H1 (cell line): ENCODE results near the gene CDKN1A. TPM values are rescaled to one million over a fixed set of nuclear protein-coding genes. Genes with fewer than 3 reads are reported as not detected.

Source experiments
- CTCF ChIA-PET: fragments of 300-600 bp; sonication (Branson Sonifier 250); formaldehyde crosslinking; loops from one replicate; lab custom pipeline; 2021; ENCODE audit not compliant: partially characterized antibody; lab: Charles Lee
- POLR2A ChIA-PET: fragments of 300-600 bp; sonication (Branson Sonifier 250); formaldehyde crosslinking; loops from one replicate; lab custom pipeline; 2021; ENCODE audit warnings: inconsistent platforms; ENCODE audit not compliant: partially characterized antibody; lab: Charles Lee
- DNase-seq, 2 experiments: peaks; one replicate each; pipeline versions ENCODE4 v3.0.0 to v3.0.0-alpha.2; 2010 to 2022; ENCODE audit warnings: low spot score in 2 of 2, low read depth in 1 of 2, mixed read lengths in 1 of 2
- FAIRE-seq: peaks from 2 replicates; lab custom pipeline; 2011; peaks lifted over from hg19 to GRCh38; lab: Jason Lieb, UNC
- H2AFZ ChIP-seq: 2 replicates; pipeline ENCODE4 v1.8.1; 2012; ENCODE audit warnings: low read length, inconsistent platforms
- H2AK5ac ChIP-seq: 2 replicates; pipeline ENCODE4 v1.6.1; 2013; ENCODE audit warnings: low read depth, low read length
- H2BK120ac ChIP-seq: replicated peaks from 2 replicates; pipeline ENCODE3; 2013; ENCODE audit warnings: low read depth, low read length, inconsistent platforms
- H2BK12ac ChIP-seq: 2 replicates; pipeline ENCODE4 v1.6.1; 2013; ENCODE audit warnings: low read depth, low read length
- H2BK15ac ChIP-seq: 2 replicates; pipeline ENCODE4 v1.6.1; 2013; ENCODE audit warnings: low read length
- H2BK20ac ChIP-seq: 2 replicates; pipeline ENCODE4 v1.6.1; 2013; ENCODE audit warnings: low read length
- H2BK5ac ChIP-seq: 2 replicates; pipeline ENCODE4 v1.6.1; 2013; ENCODE audit warnings: low read depth, low read length
- H3K14ac ChIP-seq: 2 replicates; pipeline ENCODE4 v1.6.1; 2013; ENCODE audit warnings: inconsistent platforms; ENCODE audit not compliant: insufficient read length
- H3K18ac ChIP-seq: 2 replicates; pipeline ENCODE4 v1.6.1; 2013; ENCODE audit warnings: low read length; ENCODE audit errors: extremely low read depth
- H3K23ac ChIP-seq: 2 replicates; pipeline ENCODE4 v1.6.1; 2013; ENCODE audit warnings: inconsistent platforms; ENCODE audit not compliant: insufficient read length
- H3K23me2 ChIP-seq: 2 replicates; pipeline ENCODE4 v1.6.1; 2013; ENCODE audit warnings: low read depth, low read length
- H3K27ac ChIP-seq: 2 replicates; pipeline ENCODE4 v1.6.1; 2011; ENCODE audit warnings: low read depth, low read length, inconsistent platforms
- H3K27me3 ChIP-seq, 4 experiments: replicated peaks in 1 of 4; 1 replicate in 1 of 4; 2 replicates in 3 of 4; pipeline versions ENCODE4 v1.6.1 to v1.8.1; 2011 to 2013; ENCODE audit warnings: low read length in 3 of 4, mild to moderate bottlenecking in 3 of 4, inconsistent platforms in 2 of 4, mixed read lengths in 2 of 4, moderate library complexity in 1 of 4; ENCODE audit not compliant: control insufficient read depth in 3 of 4, insufficient read depth in 3 of 4; ENCODE audit errors: extremely low read depth in 1 of 4
- H3K36me3 ChIP-seq, 4 experiments: 2 replicates each; pipeline versions ENCODE4 v1.6.1 to v1.8.1; 2011 to 2013; ENCODE audit warnings: mild to moderate bottlenecking in 4 of 4, low read length in 3 of 4, moderate library complexity in 2 of 4, control low read depth in 1 of 4, inconsistent platforms in 1 of 4; ENCODE audit not compliant: insufficient read depth in 4 of 4, control insufficient read depth in 2 of 4
- H3K4ac ChIP-seq: replicated peaks from 2 replicates; pipeline ENCODE3; 2013; ENCODE audit warnings: low read length, low read depth, mixed read lengths, inconsistent platforms; ENCODE audit not compliant: insufficient read length
- H3K4me1 ChIP-seq, 4 experiments: replicated peaks in 1 of 4; 1 replicate in 1 of 4; 2 replicates in 3 of 4; pipeline versions ENCODE4 v1.6.1 to v1.8.1; 2011 to 2013; ENCODE audit warnings: low read length in 3 of 4, inconsistent platforms in 2 of 4, mixed read lengths in 1 of 4; ENCODE audit not compliant: insufficient read depth in 4 of 4, control insufficient read depth in 3 of 4
- H3K4me2 ChIP-seq, 2 experiments: 2 replicates each; pipeline versions ENCODE4 v1.6.1 to v1.8.1; 2011 to 2013; ENCODE audit warnings: low read depth in 2 of 2, low read length in 2 of 2, control low read depth in 1 of 2, inconsistent platforms in 1 of 2, mild to moderate bottlenecking in 1 of 2; ENCODE audit not compliant: insufficient read depth in 1 of 2
- H3K4me3 ChIP-seq, 4 experiments: fragments of 200-600, 300-600 bp in 1 of 4; sonication (generic), shearing (Covaris generic), sonication (Bioruptor Twin) in 1 of 4; 2 replicates each; pipeline versions ENCODE4 v1.5.1 to v1.8.1; 2011 to 2016; ENCODE audit warnings: low read length in 4 of 4, low read depth in 3 of 4, control low read depth in 2 of 4, inconsistent platforms in 2 of 4, mild to moderate bottlenecking in 2 of 4, mixed read lengths in 1 of 4, moderate library complexity in 1 of 4; ENCODE audit not compliant: insufficient read depth in 2 of 4; ENCODE audit errors: extremely low read depth in 1 of 4
- H3K56ac ChIP-seq: replicated peaks from 2 replicates; pipeline ENCODE3; 2013; ENCODE audit warnings: low read depth, mild to moderate bottlenecking, mixed read lengths, low read length, inconsistent platforms; ENCODE audit not compliant: insufficient read length
- H3K79me1 ChIP-seq: 2 replicates; pipeline ENCODE4 v1.6.1; 2013; ENCODE audit warnings: low read depth, low read length, control low read depth
- H3K79me2 ChIP-seq, 2 experiments: 2 replicates each; pipeline versions ENCODE4 v1.6.1 to v1.8.1; 2012 to 2013; ENCODE audit warnings: low read length in 2 of 2, mild to moderate bottlenecking in 2 of 2, inconsistent platforms in 1 of 2; ENCODE audit not compliant: insufficient read depth in 2 of 2, control insufficient read depth in 1 of 2
- H3K9ac ChIP-seq, 4 experiments: replicated peaks in 1 of 4; 1 replicate in 1 of 4; 2 replicates in 3 of 4; pipeline versions ENCODE4 v1.6.1 to v1.8.1; 2011 to 2013; ENCODE audit warnings: low read depth in 3 of 4, low read length in 3 of 4, control low read depth in 2 of 4, mild to moderate bottlenecking in 2 of 4, moderate library complexity in 2 of 4, inconsistent platforms in 1 of 4; ENCODE audit errors: extremely low read depth in 1 of 4
- H3K9me3 ChIP-seq, 2 experiments: 2 replicates each; pipeline versions ENCODE4 v1.6.1 to v1.8.1; 2012 to 2013; ENCODE audit warnings: mild to moderate bottlenecking in 2 of 2, moderate library complexity in 2 of 2, control low read depth in 1 of 2, inconsistent platforms in 1 of 2, low read depth in 1 of 2, low read length in 1 of 2, mixed read lengths in 1 of 2; ENCODE audit not compliant: insufficient read depth in 2 of 2
- H4K20me1 ChIP-seq, 2 experiments: replicated peaks in 1 of 2; 2 replicates each; pipeline versions ENCODE3 to v1.8.1; 2011 to 2013; ENCODE audit warnings: inconsistent platforms in 2 of 2, low read length in 2 of 2, mild to moderate bottlenecking in 1 of 2; ENCODE audit not compliant: insufficient read depth in 2 of 2, control insufficient read depth in 1 of 2
- H4K5ac ChIP-seq: 2 replicates; pipeline ENCODE4 v1.6.1; 2013; ENCODE audit warnings: low read length, low read depth, mixed read lengths, inconsistent platforms; ENCODE audit not compliant: insufficient read length
- H4K8ac ChIP-seq: 2 replicates; pipeline ENCODE4 v1.8.0; 2013; ENCODE audit warnings: mild to moderate bottlenecking, moderate library complexity, low read length, inconsistent platforms; ENCODE audit not compliant: insufficient read depth; ENCODE audit errors: extremely low read depth
- H4K91ac ChIP-seq: replicated peaks from 2 replicates; pipeline ENCODE3; 2013; ENCODE audit warnings: low read length, mixed read lengths, inconsistent platforms; ENCODE audit not compliant: insufficient read length
- ATF2 ChIP-seq: IDR thresholded peaks from 2 replicates; pipeline ENCODE4 v1.6.1; 2012; ENCODE audit warnings: low read length, inconsistent platforms
- ATF3 ChIP-seq: IDR thresholded peaks from 2 replicates; pipeline ENCODE4 v1.6.1; 2011; ENCODE audit warnings: low read depth, mild to moderate bottlenecking, low read length; ENCODE audit not compliant: insufficient read depth
- BRCA1 ChIP-seq: IDR thresholded peaks from 2 replicates; pipeline ENCODE4 v1.6.1; 2012; ENCODE audit warnings: low read depth, low read length, improper control_type of control experiment
- EGR1 ChIP-seq: IDR thresholded peaks from 2 replicates; pipeline ENCODE4 v1.6.1; 2011; ENCODE audit warnings: low read depth, low read length, borderline replicate concordance
- EZH2 ChIP-seq: fragments of 200-600 bp; sonication (generic); IDR thresholded peaks from 2 replicates; pipeline ENCODE4 v1.7.1; 2012; ENCODE audit warnings: low read depth, mild to moderate bottlenecking, moderate library complexity, low read length, inconsistent platforms; ENCODE audit not compliant: severe bottlenecking
- KDM1A ChIP-seq: fragments of 200-600, 300-600 bp; sonication (generic); IDR thresholded peaks from 2 replicates; pipeline ENCODE4 v1.7.1; 2016; ENCODE audit warnings: mild to moderate bottlenecking, low read length, borderline replicate concordance
- MAX ChIP-seq: IDR thresholded peaks from 2 replicates; pipeline ENCODE4 v1.6.1; 2012; ENCODE audit warnings: inconsistent platforms
- PHF8 ChIP-seq: fragments of 200-600 bp; sonication (generic); conservative IDR thresholded peaks from 2 replicates; pipeline ENCODE4 v1.7.1; 2012; ENCODE audit warnings: low read depth, mild to moderate bottlenecking, inconsistent platforms, low read length, moderate library complexity
- POU5F1 ChIP-seq: IDR thresholded peaks from 2 replicates; pipeline ENCODE4 v1.6.1; 2011; ENCODE audit warnings: low read depth, mild to moderate bottlenecking, low read length, moderate library complexity
- SRF ChIP-seq: IDR thresholded peaks from 2 replicates; pipeline ENCODE4 v1.6.1; 2011; ENCODE audit warnings: mild to moderate bottlenecking, low read depth, low read length, moderate library complexity
- TAF1 ChIP-seq: IDR thresholded peaks from 2 replicates; pipeline ENCODE4 v1.6.1; 2011; ENCODE audit warnings: mild to moderate bottlenecking, low read depth, low read length
- WGBS, 2 experiments: shearing (Covaris generic) in 1 of 2; methylation state at CpG; one replicate each; pipeline versions ENCODE4 v1.1.6 to v1.1.7; 2013 to 2015; ENCODE audit warnings: low lambda C conversion rate in 2 of 2, mixed read lengths in 2 of 2, inconsistent platforms in 1 of 2, low coverage in 1 of 2, missing lambda C conversion rate in 1 of 2; ENCODE audit not compliant: insufficient replicate concordance in 2 of 2, insufficient coverage in 1 of 2, insufficient read length in 1 of 2; ENCODE audit errors: extremely low coverage in 1 of 2, missing lambda C conversion rate in 1 of 2; 5-methylcytosine and 5-hydroxymethylcytosine counted together
- polyA plus RNA-seq, 7 experiments: library from polyadenylated mRNA; depleted of rRNA in 3 of 7; stranded (reverse) in 5 of 7; unstranded in 2 of 7; fragments of >200 nt in 5 of 7; fragments of 200-250 nt in 2 of 7; gene quantifications; 1 replicate in 5 of 7; 2 replicates in 1 of 7; 4 replicates in 1 of 7; pipeline versions ENCODE4 v1.2.1 to v1.2.3, GENCODE V29; 2011 to 2013; ENCODE audit warnings: missing spikeins in 2 of 7, mixed read lengths in 2 of 7
- total RNA-seq: library from RNA; stranded (reverse); fragmentation: NEBNext Ultra II Directional; extraction: Animal tissue kit (Norgen Biotek cat#: 25700); gene quantifications from 2 replicates; pipeline ENCODE4 v1.2.1, GENCODE V29; 2021

Gene CDKN1A
- total and polyA plus RNA-seq, 2 of the 8 experiments (the other 6 are each of a cell fraction or from before 2014, with no cell fraction given): 15.2 to 36.0 TPM

GRCh38 chr6:36718560-36718959, 40.0 kb downstream of the CDKN1A start:
- H3K4me2 ChIP-seq: no peak overlapping the region
- CTCF ChIA-PET: interaction anchor here (0.6 to 5.5 kb wide), 8 partner anchors 8 to 103 kb away, joined by 3 to 21 read pairs (median 8); no protein-coding TSS in a partner anchor
- 88% methylated on average over 5 of the region's 5 CpGs; no CpG with 5 or more reads in 1 of the 2 experiments for WGBS, 2 experiments
- TF ChIP-seq MAX (no peak), ATF3 (no peak), BRCA1 (no peak), EGR1 (no peak), SRF (no peak), TAF1 (no peak), KDM1A (no peak), PHF8 (no peak), ATF2 (no peak), EZH2 (no peak), POU5F1 (no peak)

More at GRCh38 chr6:36718560-36718959, 40.0 kb downstream of the CDKN1A start:
- POLR2A ChIA-PET: interaction anchor here (1.5 kb wide), 1 partner anchor 110 kb away, joined by 7 read pairs; no protein-coding TSS in a partner anchor
- Histone ChIP-seq H2AFZ (no peak overlapping the region), H2BK15ac (no peak overlapping the region), H3K79me1 (no peaks in the 10 kb centered on the region; the same call in 1 of the 2 replicates), H3K27me3 (no peaks in the 10 kb centered on the region), H4K20me1 (no peaks in the 10 kb centered on the region), H3K23ac (no peak overlapping the region), H3K4ac (no peak overlapping the region), H2BK5ac (no peak overlapping the region), H3K18ac (no peak overlapping the region), H3K36me3 (no peaks in the 10 kb centered on the region), H3K14ac (no peak overlapping the region), H4K5ac (no peak overlapping the region), H3K9ac (no peak overlapping the region), H3K27ac (no peak overlapping the region; the same call in 1 of the 2 replicates), H2AK5ac (no peak overlapping the region), H2BK120ac (no peak overlapping the region), H4K91ac (no peak overlapping the region), H3K4me1 (peaks cover 0 to 9% (median 6%) of the 10 kb centered on the region in 4 experiments; a peak in 5 of 7 replicates), H3K79me2 (no peaks in the 10 kb centered on the region), H2BK12ac (no peak overlapping the region), H3K9me3 (no peaks in the 10 kb centered on the region), H4K8ac (peak overlapping the region; percentile 52; the same call in 1 of the 2 replicates), H2BK20ac (no peak overlapping the region), H3K56ac (no peak overlapping the region), H3K4me3 (no peak overlapping the region), H3K23me2 (no peaks in the 10 kb centered on the region)
- FAIRE-seq: no peak
- no peak for DNase-seq
